ENCODE measurements around the gene TBC1D22A.

GRCh38 chr22:46757104-46757503, 5.3 kb upstream of the TBC1D22A start:
- TF ChIP-seq CSRNP3 (CRISPR knock-in tag; IDR thresholded peaks at IDR 0.05): no peak
- TF ChIP-seq BACH2 (CRISPR knock-in tag; IDR thresholded peaks at IDR 0.05; ENCODE audit: borderline replicate concordance): no peak
- TF ChIP-seq TOX (CRISPR knock-in tag; IDR thresholded peaks at IDR 0.05; ENCODE audit: borderline replicate concordance): no peak
- TF ChIP-seq ZNF565 (CRISPR knock-in tag; conservative IDR thresholded peaks at IDR 0.05; ENCODE audit: low read depth): no peak
- TF ChIP-seq ARNTL (CRISPR knock-in tag; IDR thresholded peaks at IDR 0.05; ENCODE audit: borderline replicate concordance, low read depth): no peak
- no peak for TF ChIP-seq PATZ1 (CRISPR knock-in tag; IDR thresholded peaks at IDR 0.05; ENCODE audit: borderline replicate concordance)
- no peak for TF ChIP-seq ESRRG (CRISPR knock-in tag; IDR thresholded peaks at IDR 0.05)
- TF ChIP-seq TCF4 (CRISPR knock-in tag; IDR thresholded peaks at IDR 0.05; ENCODE audit: borderline replicate concordance): no peak
- TF ChIP-seq ZC3H10 (CRISPR knock-in tag; IDR thresholded peaks at IDR 0.05): no peak
